Left kidney (tissue), 2 donors: ENCODE measurements around the gene FOSL1. TPM values are rescaled to one million over a fixed set of nuclear protein-coding genes. Genes with fewer than 3 reads are reported as not detected.

ENCODE experiments used
- DNase-seq: peaks from one replicate; pipeline ENCODE4 v3.0.0-alpha.2; 2013
- polyA plus RNA-seq: library from polyadenylated mRNA; unstranded; fragments of 120-200 nt; gene quantifications from one replicate; pipeline ENCODE4 v1.2.1, GENCODE V29; 2013; ENCODE audit not compliant: insufficient read length

FOSL1 gene
- polyA plus RNA-seq, 1 donor, result not detected

DNA sequence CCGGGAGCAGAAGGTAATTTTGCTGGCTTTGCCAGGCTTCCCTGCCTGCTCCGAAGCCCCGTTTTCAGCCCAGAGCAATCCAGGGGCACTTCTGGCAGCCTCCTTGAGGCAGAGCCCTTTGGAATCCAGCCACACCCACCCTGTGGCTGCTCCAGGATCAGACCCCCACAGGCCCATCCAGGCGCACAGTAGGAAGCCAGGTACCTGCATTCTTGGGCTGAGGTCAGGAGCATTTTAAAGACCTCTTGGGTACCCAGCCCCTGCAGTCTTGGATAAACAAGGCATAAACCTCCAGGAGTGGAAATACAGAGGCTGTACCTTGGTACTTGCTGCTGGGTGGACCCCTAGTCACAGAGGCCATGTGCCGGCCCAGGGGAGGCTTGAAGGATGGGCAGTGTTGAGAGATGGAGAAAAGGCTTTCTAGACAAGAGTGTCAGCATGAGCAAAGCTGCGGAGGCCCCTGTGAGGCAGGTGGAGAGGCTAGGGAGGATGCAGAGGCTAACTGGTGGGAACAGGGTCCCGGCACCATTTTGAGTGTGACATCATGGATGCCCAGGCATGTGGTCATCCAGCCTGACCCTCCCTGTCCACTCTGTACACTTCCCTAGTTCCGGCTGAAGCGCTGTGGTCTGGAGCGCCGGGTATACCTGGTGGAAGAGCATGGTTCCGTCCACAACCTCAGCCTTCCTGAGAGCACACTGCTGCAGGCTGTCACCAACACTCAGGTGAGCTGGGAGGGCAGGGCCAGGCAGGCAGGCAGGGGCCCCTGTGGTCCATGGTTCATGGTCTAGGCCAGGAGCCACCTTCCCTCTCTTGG, 36.1 kb downstream of the FOSL1 start:
- no peak for DNase-seq

DNA sequence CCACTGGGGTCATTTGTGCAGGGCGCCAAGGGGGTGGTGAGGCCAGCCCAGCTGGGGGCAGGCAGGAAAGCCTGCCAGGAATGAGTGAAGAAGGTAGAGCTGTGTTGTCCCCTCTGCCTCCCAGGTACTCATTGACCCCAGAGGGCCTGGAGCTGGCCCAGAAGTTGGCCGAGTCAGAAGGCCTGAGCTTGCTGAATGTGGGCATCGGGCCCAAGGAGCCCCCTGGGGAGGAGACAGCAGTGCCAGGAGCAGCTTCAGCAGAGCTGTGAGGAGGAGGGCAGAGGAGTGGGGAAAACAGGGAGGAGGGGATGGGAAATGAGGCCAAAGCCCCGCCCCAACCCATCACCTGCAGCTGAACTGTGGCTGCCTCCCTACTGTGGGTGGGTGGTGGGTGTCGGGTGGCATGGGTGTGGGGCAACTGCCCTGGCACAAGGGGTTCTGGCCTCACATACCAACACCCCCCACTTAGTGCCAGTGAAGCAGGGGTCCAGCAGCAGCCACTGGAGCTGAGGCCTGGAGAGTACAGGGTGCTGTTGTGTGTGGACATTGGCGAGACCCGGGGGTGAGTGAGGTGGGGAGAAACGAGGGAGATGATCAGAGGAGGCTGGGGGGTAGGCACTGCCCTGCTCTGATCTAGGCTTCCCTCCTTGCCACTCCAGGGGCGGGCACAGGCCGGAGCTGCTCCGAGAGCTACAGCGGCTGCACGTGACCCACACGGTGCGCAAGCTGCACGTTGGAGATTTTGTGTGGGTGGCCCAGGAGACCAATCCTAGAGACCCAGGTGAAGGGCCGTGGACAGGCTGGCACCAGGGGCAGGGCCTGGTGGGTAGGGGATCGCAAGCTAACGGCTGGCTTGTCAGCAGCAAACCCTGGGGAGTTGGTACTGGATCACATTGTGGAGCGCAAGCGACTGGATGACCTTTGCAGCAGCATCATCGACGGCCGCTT, 37.0 kb downstream of the FOSL1 start:
- DNase-seq, result no peak

DNA sequence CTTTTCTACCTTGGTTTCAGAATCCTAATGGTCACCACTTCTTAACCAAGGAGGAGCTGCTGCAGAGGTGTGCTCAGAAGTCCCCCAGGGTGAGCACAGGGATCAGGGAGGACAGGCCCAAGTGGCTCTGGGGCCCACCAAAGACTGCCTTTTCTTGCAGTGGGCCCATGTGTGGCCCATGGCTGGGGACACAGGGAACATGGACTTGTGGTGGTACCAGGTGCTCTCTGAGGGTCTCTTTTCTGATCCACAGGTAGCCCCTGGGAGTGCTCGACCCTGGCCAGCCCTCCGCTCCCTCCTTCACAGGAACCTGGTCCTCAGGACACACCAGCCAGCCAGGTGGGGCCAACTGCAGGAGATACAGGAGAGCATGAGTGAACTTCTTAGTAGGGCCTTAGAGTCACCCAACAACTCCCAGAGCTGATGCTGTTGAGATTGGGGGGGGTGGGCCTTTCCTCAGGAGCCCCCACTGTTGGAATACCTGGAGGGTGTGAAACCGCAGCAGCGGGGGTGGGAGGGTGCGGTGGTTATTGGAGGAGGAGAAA, 37.9 kb downstream of the FOSL1 start:
- DNase-seq, result no peak

DNA sequence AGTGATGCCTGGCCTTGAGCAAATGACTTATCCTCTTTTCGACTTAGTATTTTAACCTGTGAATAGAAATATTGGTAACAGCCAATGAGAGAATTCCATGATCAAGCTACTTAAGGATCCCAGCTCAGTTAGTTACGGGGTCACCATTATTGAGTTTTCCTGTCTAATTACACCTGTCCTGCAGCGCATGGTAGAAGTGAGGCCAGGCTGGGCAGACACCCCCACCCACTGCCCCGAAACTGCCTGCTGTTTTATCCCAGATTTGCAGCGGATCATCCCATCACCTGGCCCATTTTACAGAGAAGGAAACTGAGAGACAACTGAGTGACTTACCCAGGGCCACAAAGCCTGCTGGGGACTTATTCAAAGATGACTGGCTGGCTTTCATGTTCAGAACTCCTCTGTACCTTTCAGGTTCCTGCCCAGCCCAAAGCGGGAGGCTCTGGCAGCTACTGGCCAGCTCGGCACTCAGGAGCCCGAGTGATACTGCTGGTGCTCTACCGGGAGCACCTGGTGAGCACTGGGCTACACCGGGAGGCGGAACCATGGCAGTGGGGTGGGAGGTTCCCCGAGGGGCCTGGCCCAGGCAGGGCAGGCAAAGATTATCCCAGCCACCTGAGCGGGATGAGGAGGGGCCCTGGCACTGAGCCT, 38.5 kb downstream of the FOSL1 start:
- DNase-seq, result no peak

DNA sequence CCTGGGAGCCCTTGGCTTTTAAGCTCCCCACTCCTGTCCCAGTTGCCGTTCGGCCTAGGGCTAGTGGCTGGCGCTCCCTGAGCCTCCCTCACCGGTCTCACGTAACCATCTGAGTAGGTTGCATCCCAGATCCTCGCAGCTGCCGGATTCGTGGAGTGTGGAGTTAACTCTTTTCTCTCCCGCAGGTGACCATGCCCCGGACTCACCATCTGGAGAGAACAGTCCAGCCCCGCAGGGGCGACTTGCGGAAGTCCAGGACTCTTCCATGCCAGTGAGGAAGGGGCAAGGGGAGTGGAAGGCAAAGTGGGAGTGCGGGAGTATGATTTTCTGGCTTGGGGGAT, 39.1 kb downstream of the FOSL1 start:
- DNase-seq, result no peak

DNA sequence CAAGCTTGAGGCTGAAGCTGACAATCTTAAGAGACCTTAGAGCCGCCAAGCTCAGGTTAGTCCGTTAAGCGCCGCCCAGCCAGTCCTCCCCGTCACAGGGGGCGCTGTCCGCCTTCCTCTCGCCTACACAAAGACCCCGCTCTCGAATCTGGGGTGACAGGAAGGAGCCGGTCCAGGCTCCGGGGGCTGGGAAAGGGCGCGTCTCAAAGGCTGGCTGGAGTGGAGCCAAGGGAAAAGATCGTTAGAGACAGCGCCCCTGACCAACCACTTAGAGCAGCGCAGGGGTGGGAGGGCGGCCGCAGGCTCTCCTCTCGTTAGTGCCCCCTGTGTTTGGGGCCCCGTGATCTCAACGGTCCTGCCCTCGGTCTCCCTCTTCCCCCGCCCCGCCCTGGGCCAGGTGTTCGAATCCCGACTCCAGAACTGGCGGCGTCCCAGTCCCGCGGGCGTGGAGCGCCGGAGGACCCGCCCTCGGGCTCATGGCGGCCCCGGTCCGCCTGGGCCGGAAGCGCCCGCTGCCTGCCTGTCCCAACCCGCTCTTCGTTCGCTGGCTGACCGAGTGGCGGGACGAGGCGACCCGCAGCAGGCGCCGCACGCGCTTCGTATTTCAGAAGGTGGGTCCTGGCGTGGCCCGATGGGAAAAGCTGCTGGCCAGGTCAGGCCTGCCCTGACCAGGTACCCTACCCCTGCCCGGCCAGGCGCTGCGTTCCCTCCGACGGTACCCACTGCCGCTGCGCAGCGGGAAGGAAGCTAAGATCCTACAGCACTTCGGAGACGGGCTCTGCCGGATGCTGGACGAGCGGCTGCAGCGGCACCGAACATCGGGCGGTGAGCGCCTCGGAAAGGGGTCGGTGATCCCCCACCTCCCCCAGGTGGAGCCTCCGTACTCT, 39.7 kb downstream of the FOSL1 start, which contains the start of gene MUS81:
TSS of gene MUS81 (plus strand) at position 156 of the 887 bp plus-strand sequence. CDS start at position 477, 321 bp downstream.
- peak; percentile 99 for DNase-seq

DNA sequence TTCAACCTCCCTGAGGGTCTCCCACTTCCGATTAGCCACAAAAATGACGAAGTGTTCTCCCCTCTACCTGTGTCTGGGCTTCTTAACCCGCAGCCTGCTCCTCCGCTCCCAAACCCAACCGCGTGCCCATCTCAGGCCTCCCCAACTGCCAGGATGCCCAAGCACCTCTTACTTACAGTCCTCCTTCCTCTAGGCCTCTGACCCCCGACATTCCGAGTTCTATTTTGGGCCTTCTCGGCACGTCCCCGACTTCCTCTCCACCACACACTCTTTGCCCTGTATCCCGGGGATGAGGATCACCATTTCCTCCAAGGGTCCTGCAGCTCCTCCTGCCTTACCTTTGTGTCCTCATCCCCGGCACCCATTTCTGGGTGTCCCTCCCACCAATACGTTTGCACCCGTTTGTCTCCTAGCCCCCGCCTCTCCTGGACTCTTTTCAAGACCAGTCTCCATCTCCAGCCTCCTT, 40.3 kb downstream of the FOSL1 start:
- no peak for DNase-seq

DNA sequence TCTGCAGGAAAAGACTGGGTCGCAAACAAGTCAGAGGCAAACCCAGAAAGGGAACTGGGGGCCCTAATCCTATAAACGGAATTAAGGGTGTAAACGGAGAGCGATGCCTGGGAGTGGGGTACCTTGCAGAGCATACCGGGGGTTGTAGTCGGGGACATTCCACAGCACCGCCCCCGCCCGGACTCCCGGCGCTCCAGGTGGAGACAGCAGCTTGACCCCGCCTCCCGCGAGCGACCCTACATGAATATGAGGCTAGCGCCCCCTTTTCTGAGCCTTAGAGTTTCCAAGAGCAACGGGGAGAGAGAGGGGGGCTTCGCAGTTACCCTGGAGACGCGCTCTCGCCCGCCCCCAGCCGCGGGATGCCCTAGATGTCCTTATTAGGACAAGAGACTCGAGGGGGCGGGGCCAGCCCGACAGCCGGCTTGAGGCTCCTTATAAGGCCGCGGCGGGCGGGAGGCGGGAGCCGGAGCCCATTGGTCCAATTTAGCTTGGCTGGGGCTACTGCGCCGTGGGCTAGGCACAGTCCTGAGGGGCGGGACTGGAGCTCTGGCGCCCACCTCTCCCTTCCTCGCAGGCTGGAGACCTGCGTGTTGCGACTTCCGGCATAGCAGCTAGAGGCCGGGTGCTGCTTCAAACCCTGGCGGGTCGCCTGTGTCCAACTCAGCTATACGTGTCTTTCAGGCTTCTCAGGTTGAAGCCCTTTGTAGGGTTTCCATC, 40.9 kb downstream of the FOSL1 start:
- peak; percentile 99 for DNase-seq

DNA sequence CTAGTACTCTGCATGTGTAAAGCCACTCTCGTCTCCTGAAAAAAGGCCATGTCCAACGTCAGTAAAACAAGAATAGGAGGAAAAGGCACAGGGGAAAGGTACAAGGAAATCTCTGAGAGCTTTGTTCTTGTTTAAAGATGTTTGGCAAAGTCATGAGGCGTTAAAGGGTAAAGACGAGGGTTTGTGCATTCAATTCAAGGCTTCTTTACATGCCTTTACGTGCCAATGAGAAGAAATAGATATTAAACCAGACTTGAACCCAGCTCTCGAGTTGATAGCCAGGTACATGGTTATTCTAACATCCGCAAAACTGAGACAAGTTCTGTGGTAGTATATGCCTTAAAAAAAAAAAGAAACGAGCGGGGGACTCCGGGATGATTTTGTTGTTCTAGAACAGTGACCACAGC, 41.5 kb downstream of the FOSL1 start:
- DNase-seq, result no peak

DNA sequence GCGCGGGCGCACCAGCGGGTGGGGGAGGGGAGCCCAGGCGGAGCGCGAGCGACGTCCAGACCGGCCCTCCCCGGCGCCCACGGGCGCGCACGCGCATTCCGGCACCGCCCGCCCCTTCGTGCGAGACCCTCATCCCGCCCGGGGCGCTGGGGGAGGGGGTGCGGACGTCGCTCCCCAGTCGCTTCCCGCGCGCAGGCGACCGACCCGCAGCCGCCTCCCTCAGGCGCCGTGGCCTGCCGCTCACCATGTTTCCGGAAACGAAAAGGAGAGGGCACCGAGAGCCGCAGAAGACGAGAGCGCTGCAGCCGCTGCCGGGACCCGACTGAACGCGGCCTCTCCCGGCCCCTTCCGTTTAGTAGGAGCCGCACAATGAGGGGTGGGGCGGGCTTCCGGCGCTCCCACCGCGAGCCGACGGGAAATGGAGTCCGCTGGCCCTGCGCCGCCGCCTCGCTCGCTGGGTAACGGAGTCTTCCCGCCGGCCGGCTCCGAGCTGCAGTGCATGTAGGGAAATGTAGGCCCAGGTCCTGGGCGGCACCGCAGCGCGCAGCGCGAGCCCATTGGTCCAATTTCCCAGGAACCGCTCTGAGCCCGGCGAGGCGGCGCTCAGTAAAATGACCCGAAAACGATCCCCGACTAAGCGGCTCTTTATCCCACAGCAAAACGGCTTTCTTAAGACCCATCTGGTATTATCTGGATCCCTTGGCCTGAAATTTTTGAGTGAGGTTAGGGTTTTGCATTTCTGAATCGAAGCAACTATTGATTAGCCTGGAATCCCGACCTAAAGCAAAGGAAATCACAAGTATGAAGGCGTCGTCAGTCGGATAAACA, 42.1 kb downstream of the FOSL1 start, which contains the start of gene CFL1:
TSS of gene CFL1 (minus strand) at position 328 of the 828 bp plus-strand sequence. CDS start at position 247, 81 bp downstream.
- peak; percentile 97 for DNase-seq

DNA sequence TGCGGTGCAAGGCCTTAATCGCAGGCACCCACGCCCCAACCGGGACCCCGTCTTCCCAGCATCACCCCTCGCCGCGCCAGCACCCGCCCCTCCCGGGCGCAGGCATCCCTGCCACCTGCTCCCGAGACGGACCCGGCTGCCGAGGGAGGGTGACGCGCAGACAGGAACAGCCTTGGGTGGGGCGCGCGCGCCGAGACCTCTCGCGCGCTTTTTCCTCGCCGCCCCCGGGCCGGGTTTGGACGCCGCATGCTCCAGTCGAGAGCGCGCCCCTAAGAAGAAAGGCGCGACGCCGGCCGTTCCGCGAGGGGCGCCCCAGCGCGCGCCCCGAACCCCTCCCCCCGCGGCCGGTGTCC, 42.7 kb downstream of the FOSL1 start:
- no peak for DNase-seq

DNA sequence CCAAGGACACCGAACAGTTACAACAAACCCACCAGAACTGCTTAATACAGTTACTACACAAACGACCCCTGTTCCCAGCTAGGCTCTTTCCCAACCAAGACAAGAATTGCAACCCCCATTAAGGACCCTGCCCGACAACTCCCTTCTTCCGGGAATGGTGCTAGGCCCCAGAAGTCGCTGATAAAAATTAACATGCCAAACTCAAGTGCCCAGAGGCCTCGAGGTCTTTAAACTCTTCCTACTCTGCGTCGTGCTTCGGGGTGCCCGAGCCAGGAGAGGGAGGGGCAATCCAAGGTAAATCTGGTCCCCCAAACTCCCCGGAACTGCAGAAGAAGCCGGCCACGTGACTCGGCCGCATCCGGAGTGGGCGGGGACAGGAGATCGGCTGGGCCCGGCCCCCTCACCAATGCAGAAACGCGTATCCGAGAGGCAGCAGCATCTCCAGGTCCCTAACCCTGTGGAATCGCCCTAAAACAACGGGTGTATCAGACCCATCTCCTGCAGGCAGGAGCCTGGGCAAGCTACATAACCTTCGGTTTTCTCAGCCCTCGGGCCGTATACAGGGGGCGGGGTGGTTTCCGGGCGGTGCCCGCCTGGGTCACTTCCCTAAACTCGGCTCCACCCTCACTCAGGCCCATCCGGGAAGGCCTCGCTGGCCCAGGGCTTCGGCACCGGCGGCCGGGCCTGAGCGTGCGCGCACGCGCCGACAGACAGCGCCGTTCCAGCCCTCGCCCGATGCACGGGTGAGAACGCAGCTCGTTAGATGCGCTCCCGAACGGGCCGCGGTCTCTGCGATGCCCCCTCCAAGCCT, 43.3 kb downstream of the FOSL1 start:
- DNase-seq, result no peak

DNA sequence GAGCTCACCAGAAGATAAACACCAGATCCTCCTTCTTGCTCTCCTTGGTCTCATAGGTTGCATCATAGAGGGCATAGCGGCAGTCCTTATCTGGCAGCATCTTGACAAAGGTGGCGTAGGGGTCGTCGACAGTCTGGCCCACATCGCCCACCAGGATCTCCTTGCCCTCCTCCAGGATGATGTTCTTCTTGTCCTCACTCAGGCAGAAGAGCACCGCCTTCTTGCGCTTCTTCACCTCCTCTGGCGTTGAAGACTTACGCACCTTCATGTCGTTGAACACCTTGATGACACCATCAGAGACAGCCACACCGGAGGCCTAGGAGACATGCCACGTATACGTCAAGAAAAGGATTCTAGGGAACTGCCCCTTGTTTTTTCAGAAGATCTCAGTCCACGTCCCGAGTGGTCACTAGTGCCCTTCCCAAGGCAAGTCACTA, 44.2 kb downstream of the FOSL1 start:
- DNase-seq, result no peak

DNA sequence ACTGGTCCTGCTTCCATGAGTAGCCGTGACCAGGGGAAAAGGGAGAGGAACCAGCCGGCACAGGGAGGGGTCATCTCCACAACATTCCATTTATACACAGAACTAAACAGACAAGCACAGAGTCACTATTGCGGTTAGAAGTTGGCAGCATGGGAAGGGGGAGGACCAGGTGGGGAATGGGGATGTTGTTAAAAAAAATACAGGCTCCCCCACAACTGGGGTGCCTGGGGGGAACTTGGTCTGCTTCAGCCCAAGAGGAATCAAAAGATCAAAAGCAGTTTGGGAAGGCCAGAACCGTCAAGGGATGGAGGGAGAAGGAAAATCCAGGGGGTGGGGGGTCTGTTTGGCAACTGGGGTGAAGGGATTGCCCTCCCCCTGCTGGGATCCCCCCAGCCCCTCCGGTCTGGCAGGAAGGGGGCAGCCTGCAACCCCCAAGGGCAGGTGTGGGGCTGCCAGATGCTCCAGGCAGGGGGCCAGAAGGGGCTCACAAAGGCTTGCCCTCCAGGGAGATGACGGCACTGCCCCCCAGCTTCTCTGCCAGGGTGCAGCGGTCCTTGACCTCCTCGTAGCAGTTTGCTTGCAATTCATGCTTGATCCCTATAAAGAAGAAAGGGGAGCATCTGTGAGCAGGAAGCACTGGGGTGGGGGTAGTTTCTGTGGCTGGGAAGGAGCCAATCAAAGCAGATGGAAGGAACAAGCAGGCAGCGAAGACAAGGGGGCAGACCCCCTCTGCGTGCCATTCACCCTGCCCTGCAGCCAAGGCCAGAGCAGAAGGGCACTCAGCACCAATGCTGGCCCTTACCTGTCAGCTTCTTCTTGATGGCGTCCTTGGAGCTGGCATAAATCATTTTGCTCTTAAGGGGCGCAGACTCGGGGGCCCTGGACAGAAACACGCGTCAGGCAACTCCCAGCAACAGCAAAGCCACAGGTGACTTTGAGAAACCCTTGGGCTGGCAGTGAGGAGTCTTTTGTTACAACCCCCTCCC, 45.0 kb downstream of the FOSL1 start:
- no peak for DNase-seq

DNA sequence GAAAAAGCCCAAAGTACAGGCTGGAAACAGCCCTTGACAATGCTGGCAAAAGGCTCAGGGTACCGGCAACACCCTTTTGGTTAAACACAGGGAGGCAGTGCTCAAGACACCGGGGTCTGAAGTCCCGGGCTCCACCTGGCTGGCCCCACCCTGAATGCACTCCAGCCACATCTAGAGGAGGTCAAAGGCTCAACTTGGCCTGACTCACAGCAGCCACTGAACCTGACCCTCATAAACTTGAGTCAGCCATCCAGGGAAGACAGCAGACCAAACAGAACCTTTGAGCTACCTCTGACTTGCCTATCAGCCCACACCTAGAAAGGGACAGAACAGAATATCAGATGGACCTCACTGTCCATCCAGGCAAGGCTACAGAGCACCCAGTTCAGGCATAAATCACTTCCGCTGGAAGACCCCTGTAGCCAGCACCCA, 46.0 kb downstream of the FOSL1 start:
- no peak for DNase-seq

DNA sequence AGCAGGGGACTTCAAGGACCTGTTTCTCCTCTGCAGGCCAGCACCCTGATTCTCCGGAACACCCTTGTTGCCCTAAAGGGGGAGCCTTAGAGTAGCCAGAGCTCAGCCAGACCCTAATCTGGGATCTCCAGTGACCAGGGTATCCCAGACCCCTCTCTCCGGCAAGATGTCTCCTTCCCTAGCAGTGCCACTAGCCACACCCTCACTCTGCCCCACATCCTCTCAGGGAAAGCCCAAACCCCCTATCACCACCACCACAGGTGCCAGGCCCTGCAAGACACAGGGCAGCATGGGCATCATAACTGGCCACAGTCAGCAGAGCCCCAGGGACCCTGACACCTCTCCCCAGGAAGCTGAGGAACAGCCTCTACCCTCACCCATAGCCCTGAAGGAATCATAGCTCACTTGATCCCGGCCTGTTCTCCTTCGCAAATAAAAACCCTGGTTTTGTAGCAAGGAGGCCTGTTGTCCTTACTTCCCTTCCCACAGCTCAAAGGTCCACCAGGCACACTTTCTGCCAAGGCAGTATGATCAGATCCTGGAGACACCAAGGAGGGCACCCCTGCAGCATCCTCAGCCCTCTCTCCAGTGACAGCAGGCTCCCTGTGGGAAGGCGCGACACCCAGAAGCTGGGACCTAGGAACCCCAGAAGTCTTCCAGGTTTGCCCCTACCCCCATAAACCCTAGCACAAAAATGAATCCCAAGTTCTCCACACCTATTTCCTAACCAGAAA, 46.8 kb downstream of the FOSL1 start:
- no peak for DNase-seq
